ENCODE data around the gene ABCC4. TPM values are rescaled to one million over a fixed set of nuclear protein-coding genes. Genes with fewer than 3 reads are reported as not detected.

The ABCC4 gene
- total RNA-seq, 2 experiments from 2014 or later = 5.7 to 6.1 TPM

DNA sequence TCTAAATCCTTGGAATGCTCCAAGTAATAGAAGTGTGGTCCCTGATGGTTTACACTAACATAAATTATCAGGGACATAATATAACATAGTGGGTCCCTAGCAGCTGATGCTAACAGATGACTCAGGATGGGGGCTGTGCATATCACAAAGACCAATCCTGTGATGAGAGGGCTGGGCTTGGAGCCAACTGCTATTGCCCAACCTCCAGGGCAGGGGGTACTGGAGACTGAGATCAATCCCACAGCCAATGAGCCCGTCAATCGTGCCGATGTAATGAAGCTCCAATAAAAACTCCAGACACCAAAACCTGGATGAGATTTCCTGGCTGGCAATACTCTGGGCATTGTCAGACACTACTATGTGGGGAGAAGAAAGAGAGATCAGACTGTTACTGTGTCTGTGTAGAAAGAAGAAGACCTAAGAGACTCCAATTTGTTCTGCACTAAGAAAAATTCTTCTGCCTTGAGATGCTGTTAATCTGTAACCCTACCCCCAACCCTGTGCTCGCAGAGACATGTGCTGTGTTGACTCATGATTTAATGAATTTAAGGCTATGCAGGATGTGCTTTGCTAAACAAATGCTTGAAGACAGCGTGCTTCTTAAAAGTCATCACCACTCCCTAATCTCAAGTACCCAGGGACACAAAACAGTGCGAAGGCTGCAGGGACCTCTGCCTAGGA, 33.4 kb downstream of the ABCC4 start:
- no peak for DNase-seq
- Mint-ChIP-seq H3K36me3 (ENCODE audit: low read depth) (peaks cover 11% of the 10 kb centered on the region), H3K27me3 (ENCODE audit: low read depth) (no peaks in the 10 kb centered on the region), H3K27ac (no peak overlapping the region), H3K4me1 (ENCODE audit: low read depth) (no peaks in the 10 kb centered on the region), H3K4me3 (no peak overlapping the region), H3K9me3 (ENCODE audit: insufficient read depth) (no peaks in the 10 kb centered on the region)
- ChIA-PET POLR2A (no interaction called here), CTCF (no interaction called here)
- ATAC-seq = no peak

DNA sequence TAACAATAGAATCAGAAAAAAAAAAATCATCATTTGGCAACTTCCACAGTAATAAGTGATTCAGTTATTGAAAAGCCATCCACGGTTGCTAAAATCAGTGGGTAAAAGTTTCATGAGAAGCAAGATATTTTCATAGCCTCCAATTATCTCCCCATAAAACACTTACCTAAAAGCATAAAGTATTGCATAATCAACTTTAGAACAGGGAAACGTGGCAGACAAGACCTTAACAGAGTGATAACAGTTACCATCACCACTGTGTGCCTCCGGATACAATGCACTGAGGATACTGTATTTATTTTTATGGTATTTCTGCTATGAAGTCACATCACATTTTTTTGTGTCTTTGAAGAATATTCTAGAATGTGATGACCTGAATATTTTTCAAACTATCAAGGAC, 37.0 kb downstream of the ABCC4 start:
- CTCF ChIA-PET = no interaction called here
- no peak overlapping the region for H3K27ac Mint-ChIP-seq
- DNase-seq (no peak), ATAC-seq (no peak)
- H3K4me1 Mint-ChIP-seq (ENCODE audit: low read depth) = peaks cover 2% of the 10 kb centered on the region
- H3K4me3 Mint-ChIP-seq = no peak overlapping the region
- H3K9me3 Mint-ChIP-seq (ENCODE audit: insufficient read depth) = no peaks in the 10 kb centered on the region
- POLR2A ChIA-PET = interaction anchor here (0.6 kb wide), 1 partner anchor 50 kb away, joined by 3 read pairs; no protein-coding TSS in a partner anchor
- no peaks in the 10 kb centered on the region for H3K27me3 Mint-ChIP-seq (ENCODE audit: low read depth)
- H3K36me3 Mint-ChIP-seq (ENCODE audit: low read depth) = peaks cover 11% of the 10 kb centered on the region

DNA sequence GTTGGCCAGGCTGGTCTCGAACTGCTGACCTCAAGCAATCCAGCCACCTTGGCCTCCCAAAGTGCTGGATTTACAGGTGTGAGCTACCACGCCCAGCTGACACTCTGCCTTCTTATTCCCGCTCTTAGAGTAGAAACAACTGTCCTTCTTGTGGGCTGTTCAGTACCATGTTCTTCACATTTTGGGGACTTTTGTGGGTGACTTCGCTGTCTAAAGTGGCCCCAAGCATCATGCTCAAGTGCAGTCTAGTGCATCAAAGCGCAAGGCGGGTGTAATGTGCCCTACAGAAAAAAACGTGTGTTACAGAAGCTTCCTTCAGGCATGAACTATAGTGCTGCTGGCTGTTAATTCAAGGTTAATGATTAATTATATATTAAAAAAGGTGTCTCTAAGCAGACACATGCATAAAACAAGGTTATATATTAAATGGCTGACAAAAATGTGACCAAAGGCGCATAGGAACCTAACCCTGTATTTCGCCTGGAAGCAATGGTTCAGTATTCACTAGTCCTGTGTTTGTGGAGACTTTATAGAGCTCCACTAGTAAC, 38.3 kb downstream of the ABCC4 start:
- DNase-seq (no peak), ATAC-seq (no peak)
- Mint-ChIP-seq H3K4me1 (ENCODE audit: low read depth) (peaks cover 2% of the 10 kb centered on the region), H3K9me3 (ENCODE audit: insufficient read depth) (no peaks in the 10 kb centered on the region), H3K27ac (no peak overlapping the region), H3K27me3 (ENCODE audit: low read depth) (no peaks in the 10 kb centered on the region), H3K36me3 (ENCODE audit: low read depth) (peaks cover 8% of the 10 kb centered on the region), H3K4me3 (no peak overlapping the region)
- CTCF ChIA-PET = interaction anchor here (0.9 kb wide), 1 partner anchor 74 kb away, joined by 3 read pairs; no protein-coding TSS in a partner anchor
- POLR2A ChIA-PET = no interaction called here

DNA sequence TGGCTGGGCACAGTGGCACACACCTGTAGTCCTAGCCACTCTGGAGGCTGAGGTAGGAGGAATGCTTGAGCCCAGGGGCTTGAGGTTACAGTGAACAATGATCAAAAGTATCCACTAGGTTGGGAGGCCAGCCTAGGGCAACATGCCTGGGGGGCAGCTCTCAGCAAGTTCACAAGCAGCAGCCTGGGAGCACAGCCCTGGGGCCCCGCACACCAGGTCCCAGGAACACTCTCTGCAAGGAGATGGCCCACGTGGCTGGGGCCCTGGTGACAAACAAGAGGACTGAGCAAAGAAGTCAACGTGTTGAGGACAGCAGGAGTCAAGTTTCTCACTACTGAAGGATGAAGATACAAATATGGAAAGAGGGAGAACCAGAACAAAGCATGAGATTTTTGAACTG, 39.3 kb downstream of the ABCC4 start:
- no peak for DNase-seq
- Mint-ChIP-seq H3K27me3 (ENCODE audit: low read depth) (no peaks in the 10 kb centered on the region), H3K9me3 (ENCODE audit: insufficient read depth) (no peaks in the 10 kb centered on the region), H3K27ac (no peak overlapping the region), H3K4me1 (ENCODE audit: low read depth) (peaks cover 2% of the 10 kb centered on the region), H3K4me3 (no peak overlapping the region), H3K36me3 (ENCODE audit: low read depth) (peaks cover 5% of the 10 kb centered on the region)
- CTCF ChIA-PET = no interaction called here
- no peak for ATAC-seq
- POLR2A ChIA-PET = no interaction called here

DNA sequence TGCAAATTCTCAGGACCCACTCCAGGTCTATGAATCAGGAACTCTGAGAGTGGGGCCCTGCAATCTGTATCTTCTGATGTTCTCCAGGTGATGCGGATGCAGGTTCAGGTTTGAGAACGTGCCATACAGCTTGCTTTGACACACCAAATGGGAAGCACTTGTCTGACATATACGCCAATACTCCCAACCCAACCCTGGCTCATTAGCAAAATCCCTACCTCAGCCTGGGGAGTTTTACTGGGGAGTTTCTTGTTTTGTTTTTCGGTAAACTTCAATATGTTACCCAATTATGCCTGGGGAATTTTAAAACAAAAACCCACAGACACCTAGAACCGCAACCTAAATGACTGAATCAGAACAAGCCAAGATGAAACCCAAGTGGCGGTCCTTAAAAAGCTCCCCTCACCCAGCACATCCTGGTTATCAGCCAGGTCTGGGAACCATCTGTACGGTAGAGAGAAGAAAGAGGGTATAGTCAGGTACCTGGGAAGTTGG, 41.2 kb downstream of the ABCC4 start:
- DNase-seq (no peak), ATAC-seq (no peak)
- no peaks in the 10 kb centered on the region for H3K9me3 Mint-ChIP-seq (ENCODE audit: insufficient read depth)
- peaks cover 2% of the 10 kb centered on the region for H3K4me1 Mint-ChIP-seq (ENCODE audit: low read depth)
- H3K27me3 Mint-ChIP-seq (ENCODE audit: low read depth) = no peaks in the 10 kb centered on the region
- ChIA-PET POLR2A (no interaction called here), CTCF (no interaction called here)
- no peak overlapping the region for H3K4me3 Mint-ChIP-seq
- no peak overlapping the region for H3K27ac Mint-ChIP-seq
- H3K36me3 Mint-ChIP-seq (ENCODE audit: low read depth) = no peaks in the 10 kb centered on the region

DNA sequence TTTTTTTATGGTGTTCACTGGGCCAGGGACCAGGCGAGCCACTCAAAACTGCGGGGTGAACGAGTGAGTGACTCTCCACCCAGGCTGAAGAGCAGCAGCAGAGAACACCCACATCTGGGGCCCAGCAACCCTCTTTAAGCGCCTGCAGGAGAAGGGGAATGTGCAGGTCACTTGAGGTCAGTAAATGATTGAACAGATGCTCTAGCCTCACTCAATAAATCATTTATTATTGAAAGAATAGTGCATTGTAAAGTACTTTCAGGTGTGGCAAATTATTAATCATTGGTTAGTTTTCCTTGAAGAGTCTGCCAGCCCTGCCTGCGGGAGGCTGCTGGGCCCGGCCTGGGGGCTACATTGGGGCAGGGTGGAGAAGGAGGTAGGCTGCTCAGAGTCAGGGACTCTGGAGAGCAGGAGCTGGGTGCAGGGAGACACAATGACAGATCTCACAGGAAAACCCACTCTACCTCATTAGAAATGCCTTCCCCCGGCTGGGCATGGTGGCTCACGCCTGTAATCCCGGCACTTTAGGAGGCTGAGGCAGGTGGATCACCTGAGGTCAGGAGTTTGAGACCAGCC, 42.5 kb downstream of the ABCC4 start:
- H3K27me3 Mint-ChIP-seq (ENCODE audit: low read depth) = no peaks in the 10 kb centered on the region
- DNase-seq (no peak), ATAC-seq (no peak)
- no peaks in the 10 kb centered on the region for H3K36me3 Mint-ChIP-seq (ENCODE audit: low read depth)
- peaks cover 2% of the 10 kb centered on the region for H3K4me1 Mint-ChIP-seq (ENCODE audit: low read depth)
- H3K27ac Mint-ChIP-seq = no peak overlapping the region
- no peaks in the 10 kb centered on the region for H3K9me3 Mint-ChIP-seq (ENCODE audit: insufficient read depth)
- ChIA-PET POLR2A (no interaction called here), CTCF (no interaction called here)
- no peak overlapping the region for H3K4me3 Mint-ChIP-seq

DNA sequence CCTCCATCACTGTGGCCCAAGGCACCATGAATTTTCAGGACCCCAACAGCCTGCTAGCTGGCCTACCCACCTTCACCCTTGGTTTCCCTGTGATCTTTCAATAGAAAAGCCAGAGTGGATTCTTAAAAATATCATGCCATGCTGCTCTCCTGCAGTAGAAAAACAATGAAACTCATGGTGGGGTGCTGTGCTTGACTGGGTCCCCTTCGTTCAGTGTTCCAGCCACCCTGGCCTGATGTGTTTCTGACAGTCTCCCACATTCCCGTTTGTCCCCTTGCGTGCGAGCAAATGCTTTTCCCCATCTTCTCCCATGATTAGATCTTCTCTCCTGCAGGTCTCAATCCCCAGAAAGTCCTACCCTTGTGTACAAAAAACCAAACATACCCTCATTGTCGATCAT, 43.2 kb downstream of the ABCC4 start:
- H3K4me1 Mint-ChIP-seq (ENCODE audit: low read depth) = peaks cover 2% of the 10 kb centered on the region
- DNase-seq = no peak
- no peaks in the 10 kb centered on the region for H3K27me3 Mint-ChIP-seq (ENCODE audit: low read depth)
- POLR2A ChIA-PET = no interaction called here
- no peak for ATAC-seq
- no peak overlapping the region for H3K27ac Mint-ChIP-seq
- CTCF ChIA-PET = no interaction called here
- no peaks in the 10 kb centered on the region for H3K9me3 Mint-ChIP-seq (ENCODE audit: insufficient read depth)
- no peaks in the 10 kb centered on the region for H3K36me3 Mint-ChIP-seq (ENCODE audit: low read depth)
- no peak overlapping the region for H3K4me3 Mint-ChIP-seq

DNA sequence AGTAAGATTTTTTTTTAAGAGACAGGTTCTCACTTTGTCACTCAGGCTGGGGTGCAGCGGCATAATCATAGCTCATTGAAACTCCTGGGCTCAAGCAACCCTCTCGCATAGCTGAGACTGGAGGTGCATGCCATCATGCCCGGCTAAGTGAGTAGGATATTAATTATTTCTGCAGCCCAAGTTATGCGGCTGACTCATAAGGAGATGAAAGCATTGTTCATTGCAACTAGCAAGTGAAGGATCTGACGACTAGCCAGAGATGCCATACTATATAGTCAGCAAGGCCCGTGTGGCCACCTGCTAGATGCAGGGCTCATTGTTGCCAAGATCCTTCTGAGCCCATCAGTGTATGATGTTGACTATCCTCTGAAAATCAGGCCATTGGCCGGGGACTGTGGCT, 45.2 kb downstream of the ABCC4 start:
- no peak for ATAC-seq
- Mint-ChIP-seq H3K9me3 (ENCODE audit: insufficient read depth) (no peaks in the 10 kb centered on the region), H3K36me3 (ENCODE audit: low read depth) (peaks cover 1% of the 10 kb centered on the region), H3K4me1 (ENCODE audit: low read depth) (peaks cover 4% of the 10 kb centered on the region), H3K27me3 (ENCODE audit: low read depth) (no peaks in the 10 kb centered on the region), H3K4me3 (no peak overlapping the region), H3K27ac (no peak overlapping the region)
- no peak for DNase-seq
- ChIA-PET POLR2A (no interaction called here), CTCF (no interaction called here)

DNA sequence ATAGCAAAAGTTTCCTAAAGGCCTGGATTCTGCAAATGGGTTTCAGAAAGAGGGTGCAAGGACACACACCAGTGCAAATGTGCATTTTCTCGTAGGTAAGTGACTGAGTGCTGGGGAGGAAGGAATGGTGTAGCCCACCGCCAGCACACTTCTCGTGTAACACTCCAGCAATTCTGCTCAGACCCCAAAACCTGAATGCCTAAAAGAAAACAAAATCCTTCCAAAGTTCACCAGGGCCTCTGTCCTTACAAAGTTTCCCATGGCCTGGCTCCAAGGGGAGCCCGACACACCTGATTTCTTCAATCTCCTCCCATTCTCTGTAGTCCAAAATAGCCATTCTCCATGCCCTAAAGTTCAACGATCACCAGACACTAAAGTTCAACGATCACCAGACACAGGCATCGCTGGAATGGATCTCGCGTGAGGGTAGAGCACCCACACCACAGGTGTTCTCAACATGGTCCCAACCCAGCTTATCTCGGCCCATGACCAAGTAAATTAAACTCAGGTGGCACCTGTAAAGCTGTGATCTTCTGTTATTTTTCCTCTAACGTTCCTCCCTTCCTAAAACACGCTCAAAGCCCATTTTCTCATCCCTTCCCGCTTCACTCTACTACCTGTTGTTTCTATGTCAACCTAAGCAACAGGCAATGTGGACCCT, 46.0 kb downstream of the ABCC4 start:
- no peak overlapping the region for H3K27ac Mint-ChIP-seq
- H3K9me3 Mint-ChIP-seq (ENCODE audit: insufficient read depth) = no peaks in the 10 kb centered on the region
- ChIA-PET POLR2A (no interaction called here), CTCF (no interaction called here)
- H3K27me3 Mint-ChIP-seq (ENCODE audit: low read depth) = no peaks in the 10 kb centered on the region
- H3K36me3 Mint-ChIP-seq (ENCODE audit: low read depth) = peaks cover 2% of the 10 kb centered on the region
- ATAC-seq (no peak), DNase-seq (no peak)
- peaks cover 2% of the 10 kb centered on the region for H3K4me1 Mint-ChIP-seq (ENCODE audit: low read depth)
- no peak overlapping the region for H3K4me3 Mint-ChIP-seq

DNA sequence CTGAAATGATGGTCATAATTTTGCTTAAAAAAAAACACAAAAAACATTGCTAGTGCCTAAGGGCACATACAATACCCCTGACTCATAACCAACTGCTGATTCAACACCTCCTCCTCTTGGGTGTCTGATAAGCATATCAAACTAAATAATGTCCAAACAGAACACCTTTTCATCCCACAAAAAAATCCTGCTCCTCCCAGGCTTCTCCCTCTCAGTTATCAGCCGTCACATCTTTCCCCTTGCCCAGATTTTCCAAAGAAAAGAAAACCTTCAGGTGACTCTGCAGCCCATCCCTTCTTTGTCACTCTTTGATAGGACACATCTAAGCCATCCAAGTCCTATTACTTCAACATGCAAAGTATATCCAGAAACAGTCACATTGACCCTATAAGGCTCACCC, 46.9 kb downstream of the ABCC4 start:
- ChIA-PET CTCF (no interaction called here), POLR2A (no interaction called here)
- Mint-ChIP-seq H3K4me3 (no peak overlapping the region), H3K27me3 (ENCODE audit: low read depth) (no peaks in the 10 kb centered on the region), H3K36me3 (ENCODE audit: low read depth) (peaks cover 2% of the 10 kb centered on the region), H3K27ac (no peak overlapping the region), H3K4me1 (ENCODE audit: low read depth) (peaks cover 2% of the 10 kb centered on the region), H3K9me3 (ENCODE audit: insufficient read depth) (no peaks in the 10 kb centered on the region)
- no peak for DNase-seq
- ATAC-seq = no peak

DNA sequence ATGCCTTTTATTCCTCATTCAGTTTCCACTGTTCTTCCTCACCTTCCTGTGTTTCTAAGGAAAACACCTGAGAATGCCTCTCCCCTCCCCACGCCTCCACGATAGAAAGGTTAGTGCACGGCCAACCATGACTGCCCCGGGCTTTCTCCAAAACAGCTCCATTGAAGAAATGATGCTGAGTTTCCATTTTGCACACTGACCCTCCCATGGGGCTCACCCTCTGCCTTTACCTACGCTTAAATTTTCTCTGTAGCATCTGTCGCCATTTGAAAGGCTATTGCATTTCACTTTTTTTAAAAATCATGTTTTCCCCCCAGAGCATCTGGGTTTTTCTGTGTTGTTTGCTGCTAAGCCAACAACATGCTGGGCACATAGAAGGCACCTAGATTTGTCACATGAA, 48.2 kb downstream of the ABCC4 start:
- H3K27me3 Mint-ChIP-seq (ENCODE audit: low read depth) = no peaks in the 10 kb centered on the region
- peaks cover 2% of the 10 kb centered on the region for H3K36me3 Mint-ChIP-seq (ENCODE audit: low read depth)
- no peak overlapping the region for H3K27ac Mint-ChIP-seq
- ChIA-PET POLR2A (no interaction called here), CTCF (no interaction called here)
- DNase-seq (no peak), ATAC-seq (no peak)
- no peak overlapping the region for H3K4me3 Mint-ChIP-seq
- H3K4me1 Mint-ChIP-seq (ENCODE audit: low read depth) = peaks cover 2% of the 10 kb centered on the region
- no peaks in the 10 kb centered on the region for H3K9me3 Mint-ChIP-seq (ENCODE audit: insufficient read depth)

DNA sequence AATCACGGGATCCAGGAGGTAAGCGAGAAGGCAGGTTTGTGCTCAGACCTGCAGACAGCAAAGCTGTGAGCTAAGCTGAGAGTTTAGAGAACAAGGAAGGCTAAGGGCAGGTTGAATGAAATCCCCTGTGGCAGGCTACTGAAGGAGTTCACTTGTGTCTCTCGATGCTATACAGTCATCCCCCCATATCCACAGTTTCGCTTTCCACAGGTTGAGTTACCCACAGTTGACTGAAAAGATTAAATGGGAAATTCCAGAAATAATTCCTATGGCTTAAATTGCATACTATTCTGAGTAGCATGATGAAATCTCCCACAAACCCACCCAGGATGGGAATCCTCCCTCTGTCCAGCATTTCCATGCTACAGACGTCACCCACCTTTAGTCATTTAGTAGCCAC, 49.6 kb downstream of the ABCC4 start:
- Mint-ChIP-seq H3K27me3 (ENCODE audit: low read depth) (no peaks in the 10 kb centered on the region), H3K4me1 (ENCODE audit: low read depth) (peaks cover 2% of the 10 kb centered on the region), H3K9me3 (ENCODE audit: insufficient read depth) (no peaks in the 10 kb centered on the region), H3K36me3 (ENCODE audit: low read depth) (peaks cover 3% of the 10 kb centered on the region), H3K4me3 (no peak overlapping the region), H3K27ac (no peak overlapping the region)
- DNase-seq = no peak
- no peak for ATAC-seq
- ChIA-PET POLR2A (no interaction called here), CTCF (no interaction called here)

Data from activated CD8-positive, alpha-beta T cell treated with anti-CD3 and anti-CD28 coated beads, Interleukin-2, amount 10 ng/mL, durations not matched to agents 7 days and 5 days (primary cell).